Suprapubic skin (tissue), 4 donors: ENCODE data around the gene ZNF808. TPM values are rescaled to one million over a fixed set of nuclear protein-coding genes. Genes with fewer than 3 reads are reported as not detected.
A peak's percentile ranks its signal among the peaks of the same experiment; 100 is the strongest.
"Not testable (repeated sequence)": the region's sequence is repeated elsewhere in the genome, so short reads cannot be mapped to it uniquely, and the experiment has no call there.

ENCODE experiments used
- DNase-seq, 2 donors: peaks; one replicate each; pipeline ENCODE4 v3.0.0-alpha.2; 2019; ENCODE audit warnings: low spot score in 2 of 2
- H3K27ac ChIP-seq: fragments of 200-600 bp; sonication (generic); one replicate; pipeline ENCODE4 v1.5.1; 2019
- H3K27me3 ChIP-seq: fragments of 200-600 bp; sonication (generic); one replicate; pipeline ENCODE4 v1.5.1; 2019
- H3K36me3 ChIP-seq: fragments of 200-600 bp; sonication (generic); one replicate; pipeline ENCODE4 v1.5.1; 2019
- H3K4me1 ChIP-seq: fragments of 200-600 bp; sonication (generic); one replicate; pipeline ENCODE4 v1.5.1; 2019
- H3K4me3 ChIP-seq: fragments of 200-600 bp; sonication (generic); one replicate; pipeline ENCODE4 v1.5.1; 2019; ENCODE audit warnings: mild to moderate bottlenecking
- H3K9me3 ChIP-seq: fragments of 200-600 bp; sonication (generic); one replicate; pipeline ENCODE4 v1.5.1; 2019
- CTCF ChIP-seq, 2 donors: fragments of 200-600 bp in 1 of 2; fragments of 450-650 bp in 1 of 2; sonication (generic) in 1 of 2; IDR thresholded peaks; one replicate each; pipeline ENCODE4 v1.5.1; 2016 to 2019; ENCODE audit warnings: antibody characterized with exemption in 2 of 2, mild to moderate bottlenecking in 1 of 2, moderate library complexity in 1 of 2
- EP300 ChIP-seq: sonication (generic); formaldehyde crosslinking; IDR thresholded peaks from one replicate; pipeline ENCODE4 v1.6.1; 2017; ENCODE audit warnings: antibody characterized with exemption
- POLR2A ChIP-seq, 2 donors: fragments of 450-650 bp; IDR thresholded peaks; one replicate each; pipeline ENCODE4 v1.6.1; 2017; ENCODE audit warnings: antibody characterized with exemption in 2 of 2, mild to moderate bottlenecking in 2 of 2, moderate library complexity in 2 of 2
- POLR2AphosphoS5 ChIP-seq, 3 donors: sonication (generic); formaldehyde crosslinking; IDR thresholded peaks; one replicate each; pipeline ENCODE4 v1.6.1; 2017; ENCODE audit warnings: antibody characterized with exemption in 3 of 3
- WGBS: methylation state at CpG from one replicate; pipeline ENCODE4 v1.1.5; 2018; 5-methylcytosine and 5-hydroxymethylcytosine counted together
- total RNA-seq, 4 donors: library from RNA; depleted of rRNA; stranded (reverse); fragments of >200 nt; gene quantifications; one replicate each; pipeline ENCODE4 v1.1.0, GENCODE V29; 2016

ZNF808 gene
- total RNA-seq, 4 donors from 2014 or later = 15.4 to 33.8 (median 18.4) TPM

GRCh38 chr19:52584736-52585440, 57.4 kb downstream of the ZNF808 start:
- no peaks in the 10 kb centered on the region for H3K4me1 ChIP-seq
- no peak overlapping the region for H3K27ac ChIP-seq
- H3K27me3 ChIP-seq = no peaks in the 10 kb centered on the region
- TF ChIP-seq CTCF (IDR thresholded peaks at IDR 0.05) (no peak), EP300 (no peak), POLR2AphosphoS5 (IDR thresholded peaks at IDR 0.05) (no peak), POLR2A (IDR thresholded peaks at IDR 0.05) (no peak)
- DNase-seq = no peak
- WGBS = 61% methylated on average over 39 of the region's 39 CpGs
- H3K36me3 ChIP-seq = peaks cover 67% of the 10 kb centered on the region
- peaks cover 3% of the 10 kb centered on the region for H3K9me3 ChIP-seq
- peak overlapping the region; percentile 35 for H3K4me3 ChIP-seq

GRCh38 chr19:52585604-52586003, 58.1 kb downstream of the ZNF808 start:
- no peak for DNase-seq
- Histone ChIP-seq H3K27ac (no peak overlapping the region), H3K36me3 (peaks cover 62% of the 10 kb centered on the region), H3K4me1 (no peaks in the 10 kb centered on the region), H3K4me3 (no peak overlapping the region), H3K9me3 (peaks cover 3% of the 10 kb centered on the region), H3K27me3 (no peaks in the 10 kb centered on the region)
- 86% methylated on average over 6 of the region's 6 CpGs for WGBS
- TF ChIP-seq CTCF (IDR thresholded peaks at IDR 0.05) (no peak), POLR2AphosphoS5 (IDR thresholded peaks at IDR 0.05) (no peak), EP300 (no peak), POLR2A (IDR thresholded peaks at IDR 0.05) (no peak)

- Histone ChIP-seq H3K36me3 (peaks cover 39% of the 10 kb centered on the region), H3K9me3 (no peaks in the 10 kb centered on the region)
These were observed 63.3 kb downstream of the ZNF808 start for GRCh38 chr19:52590728-52591127.

GRCh38 chr19:52592301-52592700, 64.8 kb downstream of the ZNF808 start:
- H3K27ac ChIP-seq = no peak overlapping the region
- peaks cover 43% of the 10 kb centered on the region for H3K36me3 ChIP-seq
- H3K4me1 ChIP-seq = no peaks in the 10 kb centered on the region
- no peak overlapping the region for H3K4me3 ChIP-seq
- 92% methylated on average over 3 of the region's 3 CpGs for WGBS
- TF ChIP-seq POLR2AphosphoS5 (IDR thresholded peaks at IDR 0.05) = no peak
- no peaks in the 10 kb centered on the region for H3K27me3 ChIP-seq
- no peak for DNase-seq
- H3K9me3 ChIP-seq = no peaks in the 10 kb centered on the region

More at GRCh38 chr19:52590728-52591127, 63.3 kb downstream of the ZNF808 start:
- 92% methylated on average over 5 of the region's 5 CpGs for WGBS
- no peaks in the 10 kb centered on the region for H3K27me3 ChIP-seq
- H3K4me3 ChIP-seq = no peak overlapping the region
- H3K27ac ChIP-seq = no peak overlapping the region
- DNase-seq = no peak
- TF ChIP-seq CTCF (IDR thresholded peaks at IDR 0.05) (no peak), POLR2AphosphoS5 (IDR thresholded peaks at IDR 0.05) (no peak), EP300 (no peak), POLR2A (IDR thresholded peaks at IDR 0.05) (no peak)
- no peaks in the 10 kb centered on the region for H3K4me1 ChIP-seq

GRCh38 chr19:52593441-52593840, 66.0 kb downstream of the ZNF808 start:
- peaks cover 40% of the 10 kb centered on the region for H3K36me3 ChIP-seq
- not testable (repeated sequence) for H3K4me3 ChIP-seq, H3K27me3 ChIP-seq, DNase-seq, H3K9me3 ChIP-seq, H3K27ac ChIP-seq, H3K4me1 ChIP-seq
- 96% methylated on average over 10 of the region's 25 CpGs for WGBS

GRCh38 chr19:52599241-52599640, 71.8 kb downstream of the ZNF808 start:
- 77% methylated on average over 3 of the region's 3 CpGs for WGBS
- H3K27me3 ChIP-seq = no peaks in the 10 kb centered on the region
- no peak for DNase-seq
- no peak overlapping the region for H3K4me3 ChIP-seq
- H3K9me3 ChIP-seq = no peaks in the 10 kb centered on the region
- H3K36me3 ChIP-seq = peaks cover 17% of the 10 kb centered on the region
- peaks cover 18% of the 10 kb centered on the region for H3K4me1 ChIP-seq
- no peak for TF ChIP-seq POLR2AphosphoS5 (IDR thresholded peaks at IDR 0.05)
- TF ChIP-seq POLR2A (IDR thresholded peaks at IDR 0.05) = no peak
- TF ChIP-seq EP300 = no peak
- no peak for TF ChIP-seq CTCF (IDR thresholded peaks at IDR 0.05)
- no peak overlapping the region for H3K27ac ChIP-seq
